ENCODE results near the gene TRIM10. TPM values are rescaled to one million over a fixed set of nuclear protein-coding genes. Genes with fewer than 3 reads are reported as not detected.

TRIM10 gene
- total RNA-seq, 1 donor from 2014 or later = not detected

DNA sequence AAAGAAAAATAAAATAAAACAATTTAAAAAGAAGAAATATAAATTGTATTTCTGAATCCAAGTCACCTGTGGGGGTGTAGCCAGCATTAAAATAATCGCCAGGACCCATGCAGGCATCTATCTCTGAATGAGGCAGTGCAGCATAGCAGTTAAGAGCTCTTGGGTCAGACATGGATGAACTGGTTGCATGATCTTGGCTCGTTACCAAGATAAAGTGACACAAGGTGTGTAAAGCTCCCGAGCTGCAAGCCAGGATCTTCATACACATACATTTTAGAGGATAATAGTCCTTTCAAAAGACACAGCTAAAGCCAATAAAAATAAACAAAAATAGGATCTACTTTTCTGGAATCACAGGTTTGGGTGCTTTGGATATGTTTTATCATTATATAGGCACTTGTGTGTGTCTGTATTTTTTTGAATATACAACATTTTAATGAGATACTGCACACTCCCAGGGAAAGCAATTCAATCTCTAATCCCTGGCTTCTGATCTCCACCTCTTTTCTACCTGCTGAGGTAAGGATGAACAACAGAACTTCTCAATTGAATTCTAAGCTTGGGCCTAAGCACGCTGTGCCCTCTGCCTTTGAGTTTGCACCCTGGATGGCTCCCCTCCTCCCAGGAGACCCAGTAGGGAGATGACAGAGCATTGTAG, 8.9 kb downstream of the TRIM10 start:
- ChIA-PET POLR2A (no interaction called here), CTCF (interaction anchor here (1.2 kb wide), 1 partner anchor 21 kb away, joined by 5 read pairs; no protein-coding TSS in a partner anchor)
- TF ChIP-seq, protein P1, sequence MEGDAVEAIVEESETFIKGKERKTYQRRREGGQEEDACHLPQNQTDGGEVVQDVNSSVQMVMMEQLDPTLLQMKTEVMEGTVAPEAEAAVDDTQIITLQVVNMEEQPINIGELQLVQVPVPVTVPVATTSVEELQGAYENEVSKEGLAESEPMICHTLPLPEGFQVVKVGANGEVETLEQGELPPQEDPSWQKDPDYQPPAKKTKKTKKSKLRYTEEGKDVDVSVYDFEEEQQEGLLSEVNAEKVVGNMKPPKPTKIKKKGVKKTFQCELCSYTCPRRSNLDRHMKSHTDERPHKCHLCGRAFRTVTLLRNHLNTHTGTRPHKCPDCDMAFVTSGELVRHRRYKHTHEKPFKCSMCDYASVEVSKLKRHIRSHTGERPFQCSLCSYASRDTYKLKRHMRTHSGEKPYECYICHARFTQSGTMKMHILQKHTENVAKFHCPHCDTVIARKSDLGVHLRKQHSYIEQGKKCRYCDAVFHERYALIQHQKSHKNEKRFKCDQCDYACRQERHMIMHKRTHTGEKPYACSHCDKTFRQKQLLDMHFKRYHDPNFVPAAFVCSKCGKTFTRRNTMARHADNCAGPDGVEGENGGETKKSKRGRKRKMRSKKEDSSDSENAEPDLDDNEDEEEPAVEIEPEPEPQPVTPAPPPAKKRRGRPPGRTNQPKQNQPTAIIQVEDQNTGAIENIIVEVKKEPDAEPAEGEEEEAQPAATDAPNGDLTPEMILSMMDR (IDR thresholded peaks at IDR 0.05) = no peak
- ATAC-seq (ENCODE audit: low read depth) = no peak
- H3K27me3 Mint-ChIP-seq = peaks cover 44% of the 10 kb centered on the region
- DNase-seq = no peak
- no peaks in the 10 kb centered on the region for H3K36me3 Mint-ChIP-seq (ENCODE audit: low read depth)
- H3K9me3 Mint-ChIP-seq = no peaks in the 10 kb centered on the region
- H3K4me1 Mint-ChIP-seq = no peaks in the 10 kb centered on the region
- no peak overlapping the region for H3K4me3 Mint-ChIP-seq
- no peak overlapping the region for H3K27ac Mint-ChIP-seq
- intact Hi-C loops (cut with micrococcal nuclease) = no loop called here

DNA sequence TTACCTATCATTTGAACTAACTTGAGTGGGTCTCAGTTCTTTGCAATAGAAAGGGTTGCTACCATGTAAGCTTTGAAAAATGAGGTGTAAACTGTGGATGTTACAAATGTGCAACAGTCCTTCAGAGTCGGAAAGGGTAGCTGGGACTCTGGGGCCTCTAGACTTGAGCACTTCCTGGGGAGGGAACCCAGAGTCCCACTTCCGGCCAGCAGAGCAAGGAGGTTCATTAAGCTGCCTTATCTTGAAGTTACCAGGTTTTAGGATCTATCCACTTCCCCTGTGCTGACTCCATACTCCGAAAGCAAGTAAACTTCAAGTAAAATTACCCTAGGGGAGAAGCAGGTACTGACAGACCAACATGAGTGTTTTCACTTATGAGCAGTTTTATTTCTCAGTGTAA, 9.4 kb downstream of the TRIM10 start:
- CTCF ChIA-PET = interaction anchor here (1.2 kb wide), 1 partner anchor 20 kb away, joined by 5 read pairs; no protein-coding TSS in a partner anchor
- DNase-seq (no peak), ATAC-seq (ENCODE audit: low read depth) (no peak)
- H3K27me3 Mint-ChIP-seq = peaks cover 44% of the 10 kb centered on the region
- H3K9me3 Mint-ChIP-seq = no peaks in the 10 kb centered on the region
- H3K36me3 Mint-ChIP-seq (ENCODE audit: low read depth) = no peaks in the 10 kb centered on the region
- intact Hi-C loops (cut with micrococcal nuclease) = no loop called here
- TF ChIP-seq, protein P1 (IDR thresholded peaks at IDR 0.05) = no peak
- POLR2A ChIA-PET = no interaction called here
- H3K4me1 Mint-ChIP-seq = no peaks in the 10 kb centered on the region
- H3K4me3 Mint-ChIP-seq = no peak overlapping the region
- H3K27ac Mint-ChIP-seq = no peak overlapping the region

DNA sequence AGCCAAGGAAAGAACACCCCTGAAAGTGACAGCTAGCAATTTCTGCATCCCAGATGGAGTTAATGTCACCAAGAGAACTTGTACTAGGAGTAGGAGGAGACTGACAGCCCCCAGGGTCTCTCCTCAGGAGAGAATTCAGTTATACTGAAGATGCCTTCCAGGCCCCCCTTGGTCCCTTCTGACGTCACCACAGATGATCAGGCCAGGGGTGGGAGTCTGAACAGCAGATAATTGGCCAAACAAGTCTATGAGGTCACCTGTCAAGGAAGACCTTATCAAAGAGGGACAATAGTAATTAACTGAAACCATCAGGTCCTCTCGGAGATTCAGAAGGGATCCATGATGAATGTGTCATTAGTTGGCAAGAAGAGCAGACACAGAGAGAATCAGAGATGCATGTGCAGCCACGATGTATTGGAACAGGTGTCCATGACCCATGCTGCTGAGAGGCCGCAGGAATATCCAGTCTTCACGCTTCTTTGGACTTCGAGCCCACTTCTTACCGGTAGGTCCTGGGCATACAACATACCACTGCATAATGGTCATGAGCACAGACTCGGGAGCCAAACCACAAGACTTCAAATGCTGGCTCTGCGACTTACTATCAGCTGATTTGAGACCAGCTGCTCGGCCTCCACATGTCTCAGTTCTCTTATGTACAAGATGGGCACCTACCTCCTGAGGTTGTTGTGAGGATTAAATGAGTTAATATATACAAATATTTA, 10.2 kb downstream of the TRIM10 start:
- H3K36me3 Mint-ChIP-seq (ENCODE audit: low read depth) = no peaks in the 10 kb centered on the region
- intact Hi-C loops (cut with micrococcal nuclease) = no loop called here
- POLR2A ChIA-PET = no interaction called here

DNA sequence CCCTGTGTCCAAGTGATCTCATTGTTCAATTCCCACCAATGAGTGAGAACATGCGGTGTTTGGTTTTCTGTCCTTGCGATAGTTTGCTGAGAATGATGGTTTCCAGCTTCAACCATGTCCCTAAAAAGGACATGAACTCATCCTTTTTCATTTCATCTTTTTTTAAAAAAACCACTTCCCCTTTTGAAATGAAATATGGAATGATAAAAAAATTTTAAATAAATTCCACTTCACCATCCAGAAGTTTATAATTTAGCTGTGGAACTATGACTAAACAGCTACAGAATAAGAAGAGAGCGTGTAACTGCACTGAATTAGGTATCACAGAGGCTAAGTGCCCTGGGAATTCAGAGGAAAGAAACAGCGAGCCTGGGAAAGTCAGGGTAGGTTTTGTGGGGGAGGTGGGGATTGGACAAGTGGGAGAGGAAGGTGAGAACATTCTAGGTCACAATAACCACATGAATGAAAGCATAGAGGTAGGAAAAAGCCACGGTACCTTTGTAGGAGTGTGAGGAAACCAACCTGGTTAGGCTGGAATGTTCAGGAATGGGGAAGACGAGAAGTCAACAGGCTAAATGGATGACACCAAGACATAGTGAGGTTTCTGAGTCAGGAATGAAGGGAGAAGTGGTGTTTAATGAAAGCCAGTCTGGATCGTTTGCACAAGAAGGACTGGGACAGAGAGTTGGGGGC, 11.0 kb downstream of the TRIM10 start:
- ChIA-PET CTCF (no interaction called here), POLR2A (interaction anchor here (0.6 kb wide), 1 partner anchor 595 kb away, joined by 7 read pairs; no protein-coding TSS in a partner anchor)
- Mint-ChIP-seq H3K27ac (no peak overlapping the region), H3K4me1 (no peaks in the 10 kb centered on the region), H3K36me3 (ENCODE audit: low read depth) (no peaks in the 10 kb centered on the region), H3K4me3 (no peak overlapping the region), H3K27me3 (peaks cover 46% of the 10 kb centered on the region), H3K9me3 (no peaks in the 10 kb centered on the region)
- TF ChIP-seq, protein P1 (IDR thresholded peaks at IDR 0.05) = no peak
- ATAC-seq (ENCODE audit: low read depth) = no peak
- intact Hi-C loops (cut with micrococcal nuclease) = no loop called here
- DNase-seq = no peak

More for the DNA sequence above, 10.2 kb downstream of the TRIM10 start:
- TF ChIP-seq, protein P1 (IDR thresholded peaks at IDR 0.05) = no peak
- CTCF ChIA-PET = interaction anchor here (1.2 kb wide), 1 partner anchor 20 kb away, joined by 5 read pairs; no protein-coding TSS in a partner anchor
- Mint-ChIP-seq H3K4me3 (no peak overlapping the region), H3K27ac (no peak overlapping the region), H3K9me3 (no peaks in the 10 kb centered on the region), H3K27me3 (peaks cover 42% of the 10 kb centered on the region), H3K4me1 (no peaks in the 10 kb centered on the region)
- DNase-seq (no peak), ATAC-seq (ENCODE audit: low read depth) (no peak)

DNA sequence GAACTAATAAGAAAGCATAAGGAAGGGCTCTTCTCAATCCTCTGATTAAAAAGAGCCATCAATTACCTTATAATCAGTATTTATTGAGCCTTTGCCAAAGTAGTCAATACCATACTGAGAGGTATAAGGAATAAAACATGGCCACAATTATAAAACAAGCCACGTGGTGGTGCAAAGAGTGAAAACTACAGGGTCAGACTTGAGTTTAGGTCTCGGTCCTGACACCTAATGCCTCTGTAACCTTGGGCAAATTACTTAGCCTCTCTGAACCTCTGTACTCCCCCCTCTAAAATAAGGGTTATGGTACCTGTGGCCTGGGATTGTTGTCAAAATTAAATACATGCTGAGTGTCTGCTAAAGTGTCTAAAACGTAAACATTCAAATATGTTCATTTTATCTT, 11.8 kb downstream of the TRIM10 start:
- DNase-seq (no peak), ATAC-seq (ENCODE audit: low read depth) (no peak)
- ChIA-PET POLR2A (no interaction called here), CTCF (no interaction called here)
- no peak overlapping the region for H3K4me3 Mint-ChIP-seq
- no peaks in the 10 kb centered on the region for H3K4me1 Mint-ChIP-seq
- H3K9me3 Mint-ChIP-seq = no peaks in the 10 kb centered on the region
- H3K27me3 Mint-ChIP-seq = peaks cover 46% of the 10 kb centered on the region
- TF ChIP-seq, protein P1 (IDR thresholded peaks at IDR 0.05) = no peak
- intact Hi-C loops (cut with micrococcal nuclease) = no loop called here
- H3K36me3 Mint-ChIP-seq (ENCODE audit: low read depth) = no peaks in the 10 kb centered on the region
- no peak overlapping the region for H3K27ac Mint-ChIP-seq

Data from activated B cell treated with CpG ODN at 0.5 μM for 24 hours (primary cell).